Right lung (tissue), 5 donors: ENCODE measurements around the gene NR2F1. TPM values are rescaled to one million over a fixed set of nuclear protein-coding genes. Genes with fewer than 3 reads are reported as not detected.
A peak's percentile ranks its signal among the peaks of the same experiment; 100 is the strongest.

Experiments
- DNase-seq, 2 donors: peaks; one replicate each; pipeline ENCODE4 v3.0.0-alpha.2; 2013
- polyA plus RNA-seq, 5 donors: library from polyadenylated mRNA; unstranded; fragments of 120-200 nt; gene quantifications; one replicate each; pipeline versions ENCODE4 v1.2.1 to v1.2.3, GENCODE V29; 2013; ENCODE audit warnings: inconsistent platforms in 1 of 5, low replicate concordance in 1 of 5; ENCODE audit not compliant: insufficient read length in 5 of 5, insufficient read depth in 1 of 5

Gene NR2F1
- polyA plus RNA-seq, 5 donors = 160 to 201 (median 179) TPM

DNA sequence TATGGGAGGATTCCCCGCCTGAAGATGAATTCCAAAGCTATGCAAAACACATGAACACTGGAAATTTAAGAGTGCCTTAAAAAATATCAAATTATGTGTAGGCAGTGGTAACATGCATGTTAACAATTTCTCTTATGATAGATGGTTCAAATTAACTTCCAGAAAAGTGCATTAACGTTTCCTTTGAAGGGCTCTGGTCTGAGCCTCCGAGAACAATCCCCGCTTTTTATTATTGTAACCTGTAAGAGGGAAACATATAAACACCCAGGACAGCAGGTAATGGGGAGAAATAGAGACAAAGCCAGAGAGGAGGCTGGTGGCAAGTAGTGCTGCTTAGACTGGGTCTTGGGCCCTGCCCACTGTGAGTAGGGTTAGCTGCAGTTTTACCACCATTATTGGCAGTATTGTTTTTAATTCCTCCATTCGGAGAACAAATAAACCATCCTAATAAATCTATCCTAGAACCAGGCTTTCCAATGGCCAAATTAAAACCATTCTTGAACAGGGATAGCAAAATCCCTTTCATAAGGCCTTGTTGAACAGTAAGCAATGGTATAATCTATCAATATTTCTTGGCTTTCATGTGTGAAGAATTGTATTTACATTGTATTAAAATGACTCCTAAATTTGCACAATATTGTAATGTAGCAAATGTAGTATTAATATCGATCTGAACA is 6.3 kb downstream of the NR2F1 start:
- no peak for DNase-seq

DNA sequence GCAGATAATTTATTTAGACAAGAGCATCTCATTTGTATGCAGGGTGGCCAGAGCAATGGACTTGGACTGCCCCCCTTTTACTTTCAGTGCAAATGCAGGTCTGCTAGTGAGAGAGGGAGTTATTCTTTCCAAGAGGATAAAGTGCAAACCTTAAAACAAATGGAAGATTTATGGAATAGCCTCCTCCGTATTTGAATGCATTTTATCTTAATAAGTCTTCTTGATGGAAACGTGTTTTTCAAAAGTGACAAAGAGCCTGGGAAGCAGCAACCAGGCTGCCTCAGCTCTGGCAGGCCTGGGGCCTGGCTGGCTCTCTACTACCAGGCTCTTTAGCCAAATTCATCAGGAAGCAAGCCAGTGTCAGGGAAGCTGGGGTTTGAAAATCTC is 6.8 kb downstream of the NR2F1 start:
- DNase-seq = no peak

DNA sequence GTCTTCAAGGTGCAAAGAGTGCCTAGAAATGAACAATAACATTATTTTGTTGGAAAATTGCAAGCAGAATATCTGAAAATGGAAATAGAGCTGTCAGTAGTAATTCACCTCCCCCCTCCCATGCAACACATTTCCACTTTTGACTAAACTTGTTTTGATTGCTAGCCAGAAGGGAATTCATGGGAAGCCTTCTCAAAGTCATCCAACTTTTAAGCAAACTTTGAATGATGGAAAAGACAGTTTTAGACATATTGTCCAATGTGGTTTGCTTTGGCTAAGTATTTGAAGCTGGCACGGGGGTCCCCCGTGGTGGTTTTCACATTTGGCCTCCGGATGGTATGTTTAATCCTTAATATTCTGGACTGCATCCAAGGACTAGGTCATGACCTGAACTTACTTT is 7.5 kb downstream of the NR2F1 start:
- DNase-seq = no peak

DNA sequence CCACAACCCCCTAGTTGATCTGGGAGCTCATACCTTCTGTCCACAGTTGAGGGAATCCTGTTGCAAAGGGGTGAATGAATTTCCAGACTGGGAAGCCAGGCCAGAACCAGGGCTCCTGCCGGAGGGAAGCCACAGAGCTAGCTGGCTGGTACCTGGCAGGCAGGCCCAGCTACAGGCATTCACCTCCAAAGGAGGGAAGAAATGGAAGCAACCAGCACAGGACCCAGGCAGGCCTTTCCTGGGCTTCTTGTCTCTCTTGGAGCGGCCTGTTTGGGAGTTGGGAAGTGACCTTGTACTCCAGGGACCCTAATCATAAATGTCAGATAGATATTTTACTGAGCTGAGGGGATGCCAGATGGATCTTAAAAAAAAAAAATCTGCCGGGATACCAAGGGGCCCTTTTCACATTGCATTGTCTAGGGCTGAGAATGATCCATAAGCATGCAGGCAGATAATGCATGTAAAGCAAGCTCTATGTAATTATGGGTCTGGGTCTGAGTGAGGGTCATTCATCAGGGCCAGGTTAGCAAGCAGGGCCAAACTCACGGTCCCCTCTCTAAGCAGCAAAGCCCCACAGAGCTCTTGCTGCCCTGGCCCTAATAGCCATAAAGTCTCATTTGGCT is 8.4 kb downstream of the NR2F1 start:
- DNase-seq = no peak

DNA sequence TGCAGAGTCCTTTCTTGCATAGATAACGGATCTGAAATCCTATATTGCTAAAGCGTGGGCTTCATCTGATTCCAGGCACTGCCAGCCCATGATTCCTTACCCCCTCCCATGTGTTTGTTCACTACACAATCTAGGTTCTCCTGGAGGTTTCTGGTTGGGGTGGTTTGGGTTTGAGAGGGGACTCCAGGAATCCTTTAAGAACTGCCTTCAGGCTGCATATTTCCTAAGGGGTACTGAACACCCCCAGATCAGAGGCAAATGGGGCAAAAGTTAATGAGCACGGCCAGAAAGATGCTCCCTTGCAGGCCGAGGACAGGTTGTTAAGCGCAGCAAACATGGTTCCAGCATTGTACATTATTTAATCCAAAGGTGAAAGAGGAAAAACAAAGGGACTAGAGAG is 9.9 kb downstream of the NR2F1 start:
- no peak for DNase-seq

DNA sequence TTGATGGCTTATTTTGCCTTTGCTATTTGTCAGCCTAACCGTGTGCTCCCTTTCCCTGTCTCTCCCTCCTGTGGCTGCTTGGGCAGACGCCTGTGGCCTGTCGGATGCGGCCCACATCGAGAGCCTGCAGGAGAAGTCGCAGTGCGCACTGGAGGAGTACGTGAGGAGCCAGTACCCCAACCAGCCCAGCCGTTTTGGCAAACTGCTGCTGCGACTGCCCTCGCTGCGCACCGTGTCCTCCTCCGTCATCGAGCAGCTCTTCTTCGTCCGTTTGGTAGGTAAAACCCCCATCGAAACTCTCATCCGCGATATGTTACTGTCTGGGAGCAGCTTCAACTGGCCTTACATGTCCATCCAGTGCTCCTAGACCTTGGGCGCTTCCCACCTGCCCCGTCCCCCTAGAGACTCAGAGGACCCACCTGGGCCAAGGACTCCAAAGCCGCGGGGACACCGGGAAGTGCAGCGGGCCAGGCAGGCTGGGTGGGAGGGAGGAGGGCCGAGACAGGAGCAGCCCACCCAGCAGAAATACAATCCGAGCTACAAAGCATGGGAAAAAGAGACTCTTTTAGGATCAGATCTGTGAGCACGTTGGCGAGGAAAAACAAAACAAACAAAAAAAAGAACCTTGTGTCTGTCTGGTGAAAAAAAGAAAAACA is 10.6 kb downstream of the NR2F1 start:
- peak in 1 of 2 donors; percentile 38 for DNase-seq

DNA sequence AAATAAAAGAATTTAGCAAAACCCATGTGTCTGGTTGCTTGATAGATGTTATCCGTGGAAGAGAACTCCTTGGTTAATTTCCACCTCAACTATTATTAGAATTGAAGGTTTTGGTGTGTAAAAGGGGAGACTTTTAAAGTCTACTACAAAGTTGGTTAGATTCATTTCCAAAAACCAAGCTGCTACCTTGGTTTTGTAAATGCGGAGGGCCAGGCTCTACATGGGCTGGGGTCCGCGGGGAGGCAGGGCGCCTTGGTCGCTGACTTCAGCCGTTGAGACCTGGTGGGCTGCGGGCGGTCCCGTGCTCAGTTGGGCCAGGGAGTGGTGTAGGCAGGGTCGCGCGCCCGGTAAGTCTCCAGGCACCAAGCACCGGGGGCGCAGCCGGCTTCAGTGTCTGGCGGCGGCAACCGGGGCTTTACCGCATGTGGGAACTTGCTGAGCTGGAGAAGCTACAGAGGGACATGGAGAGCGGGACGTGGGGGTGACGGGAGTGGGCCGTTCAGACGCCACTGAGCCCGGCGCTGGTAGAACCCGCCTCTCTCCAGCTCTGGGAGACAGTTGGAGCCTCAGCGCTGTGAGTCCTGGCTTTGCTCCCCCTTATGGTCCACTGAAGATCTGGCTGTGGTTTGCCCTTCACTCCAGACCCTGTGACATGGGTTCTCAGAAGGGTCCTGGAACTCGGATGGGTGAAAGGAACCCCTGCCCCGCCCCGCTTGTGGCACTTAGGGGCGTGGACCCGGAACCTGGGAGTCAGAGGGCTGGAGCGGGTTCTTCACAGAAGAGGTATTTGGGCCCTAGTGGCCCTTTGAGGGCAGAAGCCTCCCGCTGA is 11.8 kb downstream of the NR2F1 start:
- DNase-seq = peak in 1 of 2 donors; percentile 24

DNA sequence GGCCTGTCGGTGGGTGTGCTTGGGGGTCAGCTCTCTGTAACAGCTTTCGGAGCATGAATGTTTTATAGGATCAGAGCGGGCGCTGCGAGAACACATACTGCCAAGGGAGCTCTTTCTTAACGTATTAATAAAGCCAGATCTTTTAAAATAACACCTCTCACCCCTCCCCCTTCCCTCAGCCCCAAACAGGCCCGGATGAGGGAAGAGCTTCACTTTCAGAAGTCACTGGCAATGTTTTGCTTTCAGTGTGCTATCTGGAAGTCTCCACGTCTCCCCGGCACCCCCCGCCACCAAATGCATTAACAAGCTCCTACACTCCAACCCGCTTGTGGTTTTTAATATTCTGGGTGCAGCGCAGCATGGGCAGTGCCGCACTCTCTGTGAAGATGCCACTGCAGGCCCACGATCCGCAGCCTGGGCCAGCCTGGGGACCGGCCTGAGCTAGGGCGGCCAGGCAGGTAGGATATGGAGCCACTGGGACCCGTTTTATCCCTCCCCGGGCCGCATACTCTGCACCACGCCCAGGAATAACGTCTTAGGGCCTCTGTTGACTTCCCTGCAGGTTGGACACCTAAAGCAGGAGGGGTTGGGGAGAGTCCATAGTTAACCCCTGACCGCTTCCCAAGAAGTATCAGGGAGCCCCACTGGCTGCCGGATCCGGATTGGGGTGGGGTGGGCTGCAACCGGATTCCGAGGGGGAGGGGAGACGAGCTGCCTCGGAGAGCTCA is 12.6 kb downstream of the NR2F1 start:
- no peak for DNase-seq

DNA sequence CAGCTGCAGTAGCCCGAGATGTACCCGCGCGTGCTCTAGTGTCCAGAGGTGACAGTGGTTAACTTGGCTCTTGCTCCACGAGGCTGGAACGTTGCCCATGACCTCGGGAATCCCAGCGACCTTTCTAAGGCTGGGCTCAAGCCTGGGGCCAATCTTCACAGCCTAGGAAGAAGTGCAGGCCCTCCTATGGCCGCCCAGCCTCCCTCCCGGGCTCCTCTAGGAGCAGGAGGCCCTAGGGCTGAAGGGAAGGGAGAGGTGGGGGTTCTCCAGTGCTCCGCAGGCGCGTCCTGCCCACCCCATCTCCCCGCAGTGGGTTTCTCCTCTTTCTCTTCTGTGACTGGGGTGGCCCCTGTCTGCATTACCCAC is 13.3 kb downstream of the NR2F1 start:
- no peak for DNase-seq

DNA sequence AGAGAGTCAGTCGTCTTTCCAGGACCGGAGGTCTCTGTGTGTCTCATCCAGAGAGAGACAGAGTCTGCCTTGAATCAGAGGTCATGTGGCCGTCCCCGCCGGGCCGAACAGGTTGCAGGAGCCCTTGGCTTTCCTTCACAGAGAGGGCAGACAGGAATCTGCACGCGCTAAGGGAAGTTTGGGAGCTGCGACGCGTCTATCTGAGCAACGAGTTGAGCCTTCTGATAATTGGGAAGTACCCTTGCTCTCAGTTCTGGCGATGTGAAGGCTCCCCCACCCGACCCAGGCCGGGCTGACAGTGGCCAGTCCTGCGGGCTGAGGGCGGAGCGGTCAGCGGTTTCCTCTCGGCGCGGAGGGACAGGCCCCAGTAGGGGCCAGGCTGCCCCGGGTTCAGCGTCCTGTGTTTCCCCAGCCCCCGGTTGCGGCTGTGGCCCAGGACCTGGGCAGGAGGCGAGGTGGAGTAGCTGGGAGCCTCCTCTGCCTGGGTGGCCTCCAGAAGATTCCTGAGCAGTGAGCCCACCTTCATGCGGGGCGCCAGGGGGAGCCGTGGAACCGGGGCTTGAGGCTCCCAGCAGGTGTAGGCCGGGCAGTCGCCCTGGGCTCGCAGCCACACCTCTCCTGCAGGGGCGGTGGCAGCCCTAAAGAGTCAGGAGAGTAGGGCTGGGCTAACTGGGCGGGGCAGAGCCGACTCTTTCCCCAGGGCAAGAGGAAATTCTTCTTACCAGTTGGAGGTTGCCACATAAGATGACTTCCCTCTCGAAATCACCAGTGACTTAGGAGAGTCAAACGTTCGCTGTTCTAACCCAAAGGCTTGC is 13.9 kb downstream of the NR2F1 start:
- DNase-seq = no peak

DNA sequence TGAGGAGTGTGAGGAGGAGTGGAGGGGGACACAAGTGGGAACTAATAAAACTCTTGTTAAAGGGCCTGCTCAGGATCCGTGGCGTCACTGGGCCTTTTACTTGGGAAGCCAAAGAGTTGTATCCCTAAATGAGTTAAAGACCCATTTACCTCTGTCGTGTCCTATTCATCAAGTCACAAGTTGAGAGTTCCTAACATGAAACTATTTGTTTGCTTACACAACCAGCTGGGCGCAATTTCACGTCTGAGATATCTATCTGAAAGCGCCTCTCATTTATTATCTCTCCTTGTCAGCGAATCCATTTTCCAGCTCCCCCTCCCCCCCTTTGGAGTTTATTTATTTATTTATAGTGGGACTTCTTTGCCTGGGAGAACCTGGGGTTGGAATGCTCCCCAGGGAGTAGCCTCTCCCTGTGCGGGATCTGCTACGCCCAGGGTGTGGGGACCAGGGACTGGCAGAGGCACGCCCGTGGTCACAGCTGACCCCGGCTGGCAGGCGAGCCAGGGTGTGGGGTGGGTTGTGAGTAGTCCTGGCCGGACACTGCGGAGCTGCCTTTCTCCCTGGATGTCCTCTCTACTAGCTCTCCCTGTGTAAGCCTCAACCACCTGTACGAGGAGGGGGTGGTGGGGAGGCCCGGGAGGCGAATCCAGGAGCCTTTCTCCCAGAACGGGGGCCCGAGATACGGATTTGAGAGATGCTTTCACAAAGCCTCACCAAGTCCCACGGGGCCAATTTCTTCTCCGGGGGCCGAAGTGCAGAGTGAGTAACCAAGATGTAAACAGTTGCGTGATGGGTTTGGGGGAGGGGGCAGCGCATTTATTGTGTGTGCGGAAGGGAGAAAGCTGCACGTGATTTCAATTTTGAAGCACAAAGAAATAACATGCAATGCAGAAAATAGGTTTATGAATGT is 15.3 kb downstream of the NR2F1 start:
- no peak for DNase-seq

DNA sequence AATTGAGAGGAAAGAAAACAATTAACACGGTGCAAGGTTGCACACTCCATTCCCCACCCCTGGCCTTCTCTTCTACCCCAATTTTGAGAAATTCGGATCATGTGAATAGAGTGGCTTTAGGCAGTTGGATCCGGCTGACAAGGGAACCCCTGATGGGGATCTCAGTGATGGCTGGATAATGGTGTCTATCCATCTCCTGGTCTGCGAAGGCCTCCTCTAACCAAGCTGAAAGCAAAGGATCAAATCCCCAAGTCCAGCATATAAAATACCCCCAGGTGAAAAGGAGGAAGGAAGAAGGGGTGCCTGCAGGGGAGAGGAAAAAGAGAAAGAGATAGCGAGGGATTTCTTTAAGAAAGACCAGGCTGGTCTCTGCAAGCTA is 16.0 kb downstream of the NR2F1 start:
- DNase-seq = no peak

DNA sequence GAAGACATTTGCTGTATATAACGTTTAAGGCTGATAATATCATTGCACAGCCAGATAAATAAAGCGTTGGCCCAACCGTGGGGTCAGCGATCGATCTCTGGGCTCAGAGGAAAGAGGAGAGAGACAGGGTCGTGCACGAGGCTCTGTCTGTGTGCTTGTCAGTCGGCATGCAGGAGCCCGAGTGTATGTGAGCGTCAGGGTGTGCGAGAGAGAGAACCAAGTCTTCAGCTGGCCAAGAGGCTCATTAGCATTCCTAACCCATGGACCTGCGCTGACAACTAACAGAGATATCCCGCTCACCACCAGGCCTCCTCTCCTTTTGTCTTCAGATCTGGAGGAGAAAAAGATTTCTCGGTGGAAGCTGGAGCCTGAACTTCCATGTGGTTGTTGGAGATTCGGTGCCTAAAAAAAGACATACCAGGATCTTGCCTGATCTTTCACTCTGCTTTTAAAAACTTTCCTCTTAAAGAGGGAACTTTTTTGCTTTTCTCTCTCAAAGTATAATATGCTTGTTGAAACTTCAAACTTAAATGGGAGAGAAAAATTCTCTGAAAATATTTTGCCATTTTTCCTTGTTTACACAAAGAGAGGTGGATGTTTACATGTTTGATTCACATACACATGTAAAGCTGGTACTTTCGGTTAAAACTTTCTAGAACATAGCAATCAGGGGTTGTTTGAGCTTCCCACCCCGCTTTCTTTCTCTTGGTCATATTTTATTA is 16.5 kb downstream of the NR2F1 start:
- no peak for DNase-seq

DNA sequence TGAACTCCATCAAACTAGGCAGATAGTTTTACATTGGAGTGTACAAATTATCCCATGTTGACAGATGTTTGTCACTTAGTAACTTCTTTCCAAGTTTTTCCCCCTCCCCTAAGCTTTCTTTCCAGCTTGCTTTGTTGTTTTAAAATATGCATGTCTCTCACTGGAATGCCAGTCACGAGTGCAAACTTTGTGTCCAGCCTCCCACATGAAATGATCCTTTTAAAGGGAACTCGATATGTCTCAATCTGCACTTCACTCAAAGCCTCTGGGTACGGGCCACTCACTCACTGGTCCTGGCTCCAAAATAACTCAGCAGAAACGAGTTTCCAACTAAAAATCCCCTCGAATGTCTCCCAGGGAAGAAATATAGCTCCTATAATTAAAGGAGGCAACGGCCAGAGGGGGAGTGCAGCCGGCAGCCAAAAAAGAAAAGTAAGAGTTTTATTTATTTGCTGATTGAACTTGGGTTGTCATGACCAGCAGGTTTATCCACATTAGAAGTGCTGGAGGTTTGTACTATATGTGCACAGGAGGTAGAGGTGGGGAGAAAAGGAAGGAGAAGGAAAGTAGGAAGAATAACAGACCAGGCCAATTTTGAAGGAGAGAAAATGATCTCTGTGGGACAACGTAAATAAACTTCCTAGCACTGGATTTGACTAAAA is 17.5 kb downstream of the NR2F1 start:
- DNase-seq = no peak

DNA sequence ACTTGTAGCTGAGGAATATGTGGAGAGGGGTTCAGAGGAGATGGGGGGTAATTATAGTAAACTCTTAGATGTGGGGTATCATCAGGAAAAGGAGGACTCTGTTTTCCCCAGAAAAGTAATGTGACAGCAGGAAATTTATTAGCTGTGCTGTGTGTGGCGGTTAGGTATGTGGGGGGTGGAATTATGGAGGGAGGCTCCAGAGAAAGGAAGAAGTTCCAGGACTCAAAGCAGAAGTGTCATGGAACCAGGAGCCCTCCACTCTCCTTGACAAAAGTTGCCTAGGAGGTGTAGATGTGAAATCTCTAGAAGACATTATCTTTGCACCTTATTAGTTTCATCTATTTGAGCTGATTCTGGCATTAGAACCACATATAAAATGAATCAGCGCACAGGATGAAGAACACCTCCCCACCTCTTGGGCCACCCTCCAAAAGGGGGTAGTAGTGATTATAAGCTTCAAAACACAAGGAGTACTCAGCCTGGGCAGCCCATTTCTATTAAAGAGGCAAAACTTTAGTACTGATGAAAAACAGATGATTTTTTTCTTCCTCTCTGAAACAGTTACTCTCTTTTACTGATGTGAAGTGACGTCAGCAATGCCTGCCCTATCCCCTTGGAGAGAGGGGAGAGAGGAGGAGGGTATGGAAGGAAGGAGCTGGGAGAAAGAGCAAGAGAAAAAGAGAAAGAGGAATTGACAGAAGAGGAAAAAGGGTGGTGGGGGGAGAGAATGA is 18.2 kb downstream of the NR2F1 start:
- peak in 1 of 2 donors; percentile 76 for DNase-seq

DNA sequence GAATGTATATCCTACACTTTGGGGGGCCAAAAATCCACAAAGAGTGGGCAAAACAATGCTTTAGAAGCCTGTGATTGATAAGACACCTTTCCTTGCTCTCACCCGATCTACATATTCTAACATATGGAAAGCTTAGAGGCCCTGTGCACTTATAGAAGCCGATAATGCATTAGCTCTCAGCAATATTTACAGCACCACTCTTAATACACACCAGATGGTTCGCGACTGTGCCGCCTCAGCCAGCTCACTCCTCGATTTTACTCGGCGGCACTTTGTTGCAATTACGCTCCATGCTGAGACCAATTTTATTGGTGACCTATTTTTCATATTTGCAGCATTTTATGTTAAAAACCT is 18.8 kb downstream of the NR2F1 start:
- DNase-seq = no peak

DNA sequence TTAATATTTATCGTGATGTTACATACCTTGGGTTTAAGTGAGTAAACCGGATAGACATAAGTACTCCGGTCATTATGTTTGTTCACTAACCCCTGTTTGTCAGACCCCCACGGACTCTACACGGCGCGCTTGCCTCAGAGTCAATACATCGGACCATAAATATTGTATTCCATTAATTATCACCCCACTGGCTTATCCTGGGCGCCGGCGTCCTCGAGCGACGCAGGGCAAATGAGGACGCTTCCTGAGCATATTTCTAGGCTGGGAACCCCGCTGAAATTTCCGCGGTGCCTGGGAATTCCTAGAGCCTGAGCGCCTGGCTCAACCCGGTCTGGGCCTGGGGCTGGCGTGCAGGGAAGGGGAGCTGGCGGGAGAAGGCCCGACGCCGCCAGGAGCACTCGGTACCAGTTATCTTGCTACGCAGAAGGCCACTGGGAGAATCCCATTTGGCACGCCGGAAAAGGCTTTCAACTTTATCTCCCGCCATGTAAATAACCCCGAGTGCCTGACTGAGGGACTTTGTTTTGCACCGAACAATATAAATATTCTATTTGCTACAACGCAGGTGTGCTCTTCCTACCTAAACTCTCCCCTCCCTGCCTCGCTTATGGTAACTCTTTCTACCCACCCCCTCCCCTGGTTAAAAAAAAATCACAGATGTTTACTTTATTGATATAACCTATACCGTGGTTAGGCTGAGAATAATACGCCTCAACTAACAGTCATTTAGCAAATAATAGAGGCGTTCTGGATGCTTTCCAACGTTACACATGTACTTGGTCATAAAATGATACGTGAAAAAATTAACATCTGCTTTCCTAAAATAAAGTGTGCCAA is 19.4 kb downstream of the NR2F1 start:
- no peak for DNase-seq
